Small intestine (tissue), 7 donors: ENCODE data around the gene ICOS. TPM values are rescaled to one million over a fixed set of nuclear protein-coding genes. Genes with fewer than 3 reads are reported as not detected.
A peak's percentile ranks its signal among the peaks of the same experiment; 100 is the strongest.

Experiments
- DNase-seq, 2 donors: peaks; one replicate each; pipeline versions ENCODE4 v3.0.0 to v3.0.0-alpha.2; 2013
- FAIRE-seq: peaks from 2 replicates; lab custom pipeline; 2012; peaks lifted over from hg19 to GRCh38; lab: Jason Lieb, UNC
- H3K27ac ChIP-seq, 3 donors: one replicate each; pipeline ENCODE4 v1.5.1; 2013; ENCODE audit warnings: low read length in 2 of 3, mild to moderate bottlenecking in 2 of 3, control low read depth in 1 of 3, inconsistent platforms in 1 of 3, low read depth in 1 of 3, moderate library complexity in 1 of 3
- H3K27me3 ChIP-seq, 3 donors: one replicate each; pipeline ENCODE4 v1.6.1; 2013; ENCODE audit warnings: low read length in 3 of 3, inconsistent platforms in 1 of 3; ENCODE audit not compliant: control insufficient read depth in 3 of 3, insufficient read depth in 3 of 3
- H3K36me3 ChIP-seq, 3 donors: one replicate each; pipeline ENCODE4 v1.6.1; 2013; ENCODE audit warnings: low read length in 3 of 3, inconsistent platforms in 1 of 3, low read depth in 1 of 3, mild to moderate bottlenecking in 1 of 3, moderate library complexity in 1 of 3; ENCODE audit not compliant: control insufficient read depth in 3 of 3, insufficient read depth in 2 of 3
- H3K4me1 ChIP-seq, 3 donors: one replicate each; pipeline ENCODE4 v1.6.1; 2013; ENCODE audit warnings: low read length in 2 of 3, inconsistent platforms in 1 of 3, low read depth in 1 of 3, mild to moderate bottlenecking in 1 of 3, moderate library complexity in 1 of 3; ENCODE audit not compliant: control insufficient read depth in 3 of 3, insufficient read depth in 2 of 3
- H3K4me3 ChIP-seq, 3 donors: one replicate each; pipeline ENCODE4 v1.5.1; 2013; ENCODE audit warnings: low read length in 3 of 3, control low read depth in 1 of 3, inconsistent platforms in 1 of 3, low read depth in 1 of 3, mild to moderate bottlenecking in 1 of 3, moderate library complexity in 1 of 3
- H3K9me3 ChIP-seq, 2 donors: one replicate each; pipeline ENCODE4 v1.6.1; 2013; ENCODE audit warnings: low read depth in 1 of 2, low read length in 1 of 2; ENCODE audit not compliant: control insufficient read depth in 2 of 2, insufficient read depth in 1 of 2
- WGBS, 3 donors: extraction: QIAGEN DNeasy Blood & Tissue Kit; methylation state at CpG; one replicate each; pipeline ENCODE4 v1.1.7; 2013; 5-methylcytosine and 5-hydroxymethylcytosine counted together
- polyA plus RNA-seq, 4 donors: library from polyadenylated mRNA; stranded (reverse) in 3 of 4; unstranded in 1 of 4; fragments of 200-250 nt in 3 of 4; fragments of 120-200 nt in 1 of 4; gene quantifications; one replicate each; pipeline versions ENCODE4 v1.2.1 to v1.2.3, GENCODE V29; 2013
- donor health status: healthy with polysubstance abuse.
- donor health status: control.
- donor health status: control.
- donor health status: Bipolar disorder and iron deficiency.
- donor health status: healthy.

The ICOS gene
- polyA plus RNA-seq, 4 donors: 0.27 to 0.50 (median 0.34) TPM; not detected in 1

GRCh38 chr2:203909261-203909967 is 27.1 kb upstream of the ICOS start:
- H3K4me1 ChIP-seq: no peaks in the 10 kb centered on the region
- DNase-seq: peak; percentile 46 to 50
- no peak for FAIRE-seq
- H3K9me3 ChIP-seq: no peaks in the 10 kb centered on the region
- WGBS, 3 donors: 19 to 27% (median 26%) methylated on average over 8 of the region's 8 CpGs
- no peak overlapping the region for H3K4me3 ChIP-seq
- no peaks in the 10 kb centered on the region for H3K27me3 ChIP-seq
- H3K36me3 ChIP-seq: no peaks in the 10 kb centered on the region
- H3K27ac ChIP-seq: peak overlapping the region in 1 of 3 donors; percentile 2

DNA sequence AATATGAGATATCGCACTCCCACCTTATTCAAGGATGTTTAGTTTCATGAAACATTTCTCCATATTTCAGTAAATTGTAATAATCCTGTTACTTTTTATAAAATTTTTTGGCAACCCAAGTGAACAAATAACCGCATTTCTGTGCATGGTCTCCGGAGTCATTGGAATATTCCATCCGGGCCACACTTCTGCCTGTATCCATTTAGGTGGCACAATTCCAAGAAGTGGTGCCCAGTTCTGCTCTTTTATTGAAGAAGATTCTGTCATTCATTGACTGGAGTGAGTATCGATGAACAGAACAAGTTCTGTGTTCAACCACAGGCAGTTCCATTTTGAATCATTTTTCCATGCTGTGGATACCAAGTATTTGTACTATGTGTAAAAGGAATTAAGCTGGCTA is 26.6 kb upstream of the ICOS start:
- Histone ChIP-seq H3K9me3 (no peaks in the 10 kb centered on the region), H3K4me1 (no peaks in the 10 kb centered on the region), H3K27me3 (no peaks in the 10 kb centered on the region), H3K27ac (no peak overlapping the region), H3K4me3 (no peak overlapping the region), H3K36me3 (no peaks in the 10 kb centered on the region)
- WGBS, 3 donors: 43 to 47% (median 44%) methylated on average over 5 of the region's 5 CpGs
- DNase-seq: no peak
- no peak for FAIRE-seq

DNA sequence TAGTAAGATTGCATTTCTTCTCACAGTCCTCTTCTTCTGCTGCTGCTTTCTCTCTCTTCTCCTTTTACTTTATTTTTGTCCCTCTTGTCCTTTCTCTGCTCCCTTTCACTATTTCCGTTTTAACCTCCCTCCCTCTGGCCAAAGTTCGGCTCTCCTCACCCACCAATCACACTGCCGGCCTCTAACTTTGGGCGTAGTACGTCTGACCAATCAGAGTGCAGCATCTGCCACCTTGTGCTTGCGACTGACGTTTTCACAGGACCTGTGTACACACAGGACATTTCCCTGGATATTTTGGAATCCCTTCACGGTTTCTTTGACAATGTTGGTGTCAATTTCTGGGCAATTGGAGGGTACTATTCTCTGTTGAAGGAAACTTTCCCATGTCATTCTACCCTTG is 22.6 kb upstream of the ICOS start:
- FAIRE-seq (no peak), DNase-seq (no peak)
- 60 to 74% (median 67%) methylated on average over 8 of the region's 8 CpGs for WGBS, 3 donors
- Histone ChIP-seq H3K27ac (no peak overlapping the region), H3K4me3 (no peak overlapping the region), H3K36me3 (no peaks in the 10 kb centered on the region), H3K4me1 (no peaks in the 10 kb centered on the region), H3K9me3 (no peaks in the 10 kb centered on the region), H3K27me3 (no peaks in the 10 kb centered on the region)

DNA sequence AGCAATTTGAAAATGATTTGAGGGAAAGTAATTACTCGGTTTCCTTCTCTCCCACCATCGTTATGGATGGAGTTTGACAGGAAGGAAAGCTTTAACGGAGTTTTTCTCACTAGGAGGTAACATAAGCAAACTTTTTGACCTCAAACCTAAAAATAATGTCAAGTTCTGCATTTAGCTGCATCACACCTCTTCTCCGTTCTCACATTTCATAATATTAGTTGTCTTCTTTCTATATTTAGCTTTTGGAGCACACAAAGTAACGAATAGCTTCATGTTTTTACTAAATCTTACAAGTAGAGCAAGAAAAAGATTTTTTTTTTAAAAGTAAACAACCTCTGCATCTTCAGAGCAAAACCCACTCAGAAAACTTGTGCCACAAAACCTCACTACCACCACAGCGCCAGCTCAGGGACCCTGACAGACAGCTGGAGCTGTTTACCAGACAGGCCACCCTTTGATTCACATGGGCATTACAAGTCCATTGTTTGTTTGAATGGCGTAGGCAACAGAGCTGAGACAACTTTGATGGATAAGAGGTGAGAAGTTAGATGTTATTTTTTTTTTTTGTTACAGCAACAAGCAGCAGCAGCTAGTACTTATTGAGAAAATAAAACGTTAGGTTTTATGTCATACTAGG is 21.9 kb upstream of the ICOS start:
- 59 to 76% (median 59%) methylated on average over 8 of the region's 8 CpGs for WGBS, 3 donors
- FAIRE-seq: no peak

DNA sequence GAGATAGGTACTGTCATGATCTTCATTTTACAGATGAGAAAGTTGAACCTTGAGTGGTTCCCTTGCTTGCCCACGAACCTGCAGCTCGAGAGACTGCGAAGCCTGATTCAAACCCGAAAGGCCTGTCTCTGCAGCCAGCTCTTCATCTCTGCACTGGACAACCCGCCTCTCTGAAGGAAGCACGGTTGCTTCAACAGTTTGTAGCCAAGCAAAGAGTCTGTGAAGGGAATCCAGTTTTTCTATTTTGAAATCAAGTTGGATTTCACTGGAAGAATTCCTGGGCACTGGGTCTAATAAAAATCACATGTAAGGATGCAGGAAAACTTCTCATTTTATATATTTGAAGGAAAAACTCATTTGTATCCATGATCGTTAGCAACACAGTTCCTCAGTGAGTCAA is 21.3 kb upstream of the ICOS start:
- H3K27me3 ChIP-seq: no peaks in the 10 kb centered on the region
- no peak for DNase-seq
- H3K4me1 ChIP-seq: no peaks in the 10 kb centered on the region
- no peaks in the 10 kb centered on the region for H3K36me3 ChIP-seq
- no peak overlapping the region for H3K4me3 ChIP-seq
- no peak overlapping the region for H3K27ac ChIP-seq
- 55 to 61% (median 58%) methylated on average over 7 of the region's 7 CpGs for WGBS, 3 donors
- no peak for FAIRE-seq
- no peaks in the 10 kb centered on the region for H3K9me3 ChIP-seq

More for the DNA sequence above, 21.9 kb upstream of the ICOS start:
- Histone ChIP-seq H3K36me3 (no peaks in the 10 kb centered on the region), H3K27me3 (no peaks in the 10 kb centered on the region), H3K4me3 (no peak overlapping the region), H3K4me1 (no peaks in the 10 kb centered on the region), H3K9me3 (no peaks in the 10 kb centered on the region), H3K27ac (no peak overlapping the region)
- no peak for DNase-seq

DNA sequence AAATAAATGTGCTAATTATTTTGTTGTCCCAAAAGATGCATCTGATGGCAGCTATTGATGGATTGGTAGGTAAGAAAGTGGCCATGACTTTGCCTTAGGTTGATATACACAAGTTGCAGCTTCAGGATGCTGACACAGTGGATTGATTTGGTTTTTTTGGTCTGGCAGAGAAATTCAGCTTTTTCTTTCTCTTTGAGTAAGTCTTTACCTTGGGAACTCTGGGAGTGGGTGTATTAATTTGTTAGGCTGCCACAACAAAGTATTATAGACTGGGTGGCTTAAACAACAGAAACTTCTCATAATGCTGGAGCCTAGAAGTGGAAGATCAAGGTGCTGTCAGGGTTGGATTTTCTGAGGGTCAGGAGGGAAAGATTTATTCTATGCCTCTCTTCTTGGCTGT is 19.8 kb upstream of the ICOS start:
- DNase-seq (no peak), FAIRE-seq (no peak)
- Histone ChIP-seq H3K27ac (no peak overlapping the region), H3K4me3 (no peak overlapping the region), H3K9me3 (no peaks in the 10 kb centered on the region), H3K4me1 (no peaks in the 10 kb centered on the region), H3K27me3 (no peaks in the 10 kb centered on the region), H3K36me3 (no peaks in the 10 kb centered on the region)

DNA sequence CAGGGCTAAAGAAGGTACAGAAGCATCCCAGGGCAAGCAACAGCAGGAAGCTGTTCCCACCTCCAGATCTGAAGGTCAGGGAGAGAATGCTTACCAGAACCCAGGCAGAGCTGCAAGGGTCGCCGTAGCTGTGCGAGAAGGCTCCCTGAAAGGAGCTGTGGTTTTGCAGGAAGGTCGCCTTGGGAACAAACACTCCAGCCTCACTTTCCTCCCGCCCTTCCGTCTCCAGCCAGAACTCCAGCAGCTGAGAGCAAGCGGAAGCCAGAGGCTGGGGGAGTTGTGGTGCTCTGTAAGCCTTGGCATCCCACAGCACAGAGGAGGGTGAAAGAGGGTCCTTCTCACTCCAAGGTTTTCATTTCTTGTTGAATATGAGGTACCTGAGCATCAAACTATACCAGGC is 18.3 kb upstream of the ICOS start:
- Histone ChIP-seq H3K4me3 (no peak overlapping the region), H3K27me3 (no peaks in the 10 kb centered on the region), H3K36me3 (no peaks in the 10 kb centered on the region), H3K9me3 (no peaks in the 10 kb centered on the region), H3K27ac (no peak overlapping the region), H3K4me1 (no peaks in the 10 kb centered on the region)
- peak in 1 of 2 donors; percentile 7 for DNase-seq
- FAIRE-seq: no peak
- 64 to 86% (median 80%) methylated on average over 7 of the region's 7 CpGs for WGBS, 3 donors

DNA sequence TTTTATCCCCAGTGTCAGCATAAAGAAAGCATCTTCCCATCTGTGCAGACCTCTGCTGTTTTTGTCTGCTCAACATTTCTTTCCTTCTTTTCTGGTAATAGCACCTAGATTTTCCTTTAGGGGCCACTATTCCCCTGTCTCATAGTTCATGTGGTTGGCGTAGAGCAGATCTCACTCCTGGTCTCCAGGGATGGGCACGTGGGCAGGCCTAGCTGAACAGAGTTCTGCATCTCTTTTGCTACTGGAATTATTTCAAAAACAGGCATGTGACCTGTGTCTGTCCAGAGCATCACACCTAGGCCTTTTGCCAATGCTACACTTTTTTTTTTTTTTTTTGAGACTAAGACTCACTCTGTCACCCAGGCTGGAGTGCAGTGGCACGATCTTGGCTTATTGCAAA is 17.7 kb upstream of the ICOS start:
- no peak for FAIRE-seq
- H3K9me3 ChIP-seq: no peaks in the 10 kb centered on the region
- no peak overlapping the region for H3K27ac ChIP-seq
- no peaks in the 10 kb centered on the region for H3K36me3 ChIP-seq
- no peaks in the 10 kb centered on the region for H3K4me1 ChIP-seq
- H3K4me3 ChIP-seq: no peak overlapping the region
- DNase-seq: no peak
- H3K27me3 ChIP-seq: no peaks in the 10 kb centered on the region
- 86 to 93% (median 90%) methylated on average over 3 of the region's 3 CpGs for WGBS, 3 donors
